ENCODE results near the gene ERN2. TPM values are rescaled to one million over a fixed set of nuclear protein-coding genes. Genes with fewer than 3 reads are reported as not detected.

Gene ERN2
- total and polyA plus RNA-seq, 2 of the 4 experiments (the other 2 are of a cell fraction): 0.39 to 0.54 TPM

DNA sequence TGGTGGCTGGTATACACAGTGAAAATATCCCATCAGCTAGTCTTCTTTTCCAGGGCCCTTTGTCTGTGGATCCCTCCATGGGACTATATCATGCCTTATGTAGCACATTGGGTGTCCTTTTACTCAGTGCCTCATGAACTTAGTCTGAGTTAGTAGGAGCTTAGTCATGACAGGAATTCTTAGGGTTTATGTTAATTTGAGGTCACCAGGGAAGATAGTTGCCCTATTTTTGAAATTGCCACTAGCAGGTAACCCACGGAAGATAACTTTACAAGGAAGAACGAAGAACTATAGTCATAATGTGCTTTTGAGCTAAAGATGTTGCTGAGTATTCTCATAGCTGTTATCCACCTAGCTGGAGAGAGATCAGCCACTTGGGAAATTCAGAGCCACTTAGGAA is 49.1 kb downstream of the ERN2 start:
- CTCF ChIA-PET: no interaction called here
- in situ Hi-C loops (cut with MboI; ENCODE audit: low sequenced_read_pairs): no loop called here
- H3K79me1 ChIP-seq (ENCODE audit: low read depth in 1 of 2, low read length in 2 of 2): peaks cover 13 to 24% of the 10 kb centered on the region in 2 experiments
- H4K20me1 ChIP-seq (ENCODE audit: insufficient read depth, low read length): peaks cover 9% of the 10 kb centered on the region; the same call in 1 of the 2 replicates
- ATAC-seq (ENCODE audit: low read depth): no peak
- BruUV-seq (replicated peaks): no TSS peak
- H2BK120ac ChIP-seq (ENCODE audit: low read depth, low read length): no peak overlapping the region
- no peak overlapping the region for H3K4me3 ChIP-seq (ENCODE audit: insufficient read depth, low read depth, low read length)
- dilution Hi-C loops (cut with HindIII; ENCODE audit: low sequenced_read_pairs, unreplicated experiment): no loop called here
- no peak overlapping the region for H4K8ac ChIP-seq (ENCODE audit: low read depth in 2 of 2, low read length in 2 of 2)
- H4K5ac ChIP-seq (ENCODE audit: low read depth, low read length): no peak overlapping the region
- no peak overlapping the region for H2AK5ac ChIP-seq (ENCODE audit: low read depth, low read length)
- H3K36me3 ChIP-seq (ENCODE audit: control insufficient read depth, insufficient read depth, low read length): peaks cover 49% of the 10 kb centered on the region
- H3K27ac ChIP-seq (ENCODE audit: insufficient read depth, low read length): no peak overlapping the region
- H3K4ac ChIP-seq (ENCODE audit: low read depth, low read length): no peak overlapping the region
- no peaks in the 10 kb centered on the region for H3K9me3 ChIP-seq (ENCODE audit: control insufficient read depth, insufficient read depth, low read length)
- no peak overlapping the region for H3K18ac ChIP-seq (ENCODE audit: low read depth, low read length)
- H3K9me1 ChIP-seq (ENCODE audit: insufficient read depth, low read length): peaks cover 6% of the 10 kb centered on the region; the same call in 1 of the 2 replicates
- POLR2A ChIA-PET (ENCODE audit: unreplicated experiment): no interaction called here
- H3K4me2 ChIP-seq (ENCODE audit: low read depth, low read length): no peak overlapping the region
- no peak overlapping the region for H2BK15ac ChIP-seq (ENCODE audit: low read depth, low read length)
- no peak overlapping the region for H3K56ac ChIP-seq (ENCODE audit: extremely low read depth, insufficient read depth, low read length)
- H2AFZ ChIP-seq (replicated peaks; ENCODE audit: low read length, poor library complexity): no peak overlapping the region
- H2AK9ac ChIP-seq (replicated peaks; ENCODE audit: low read depth, low read length, poor library complexity): no peak overlapping the region
- WGBS, 2 experiments (ENCODE audit: extremely low coverage in 2 of 2, insufficient read length in 1 of 2): no CpG with 5 or more reads among the region's 2 CpGs
- H3K27me3 ChIP-seq (ENCODE audit: control insufficient read depth, insufficient read depth, low read length): no peaks in the 10 kb centered on the region
- H2BK20ac ChIP-seq (ENCODE audit: low read depth, low read length): no peak overlapping the region
- no peak overlapping the region for H3K14ac ChIP-seq (replicated peaks; ENCODE audit: low read depth, low read length)
- H2BK5ac ChIP-seq (ENCODE audit: low read depth, low read length, poor library complexity, severe bottlenecking): no peak overlapping the region
- no peak for TF ChIP-seq NFE2L2 (IDR thresholded peaks at IDR 0.05; ENCODE audit: low read depth, low read length)
- TF ChIP-seq ELK1 (IDR thresholded peaks at IDR 0.05; ENCODE audit: borderline replicate concordance, low read depth, low read length): no peak
- no peak for TF ChIP-seq SMC3 (IDR thresholded peaks at IDR 0.05; ENCODE audit: low read depth, low read length)
- no peak for TF ChIP-seq MAFK (IDR thresholded peaks at IDR 0.05; ENCODE audit: low read depth, low read length)
- TF ChIP-seq RFX5 (IDR thresholded peaks at IDR 0.05; ENCODE audit: low read depth, low read length): no peak
- TF ChIP-seq, protein P1, sequence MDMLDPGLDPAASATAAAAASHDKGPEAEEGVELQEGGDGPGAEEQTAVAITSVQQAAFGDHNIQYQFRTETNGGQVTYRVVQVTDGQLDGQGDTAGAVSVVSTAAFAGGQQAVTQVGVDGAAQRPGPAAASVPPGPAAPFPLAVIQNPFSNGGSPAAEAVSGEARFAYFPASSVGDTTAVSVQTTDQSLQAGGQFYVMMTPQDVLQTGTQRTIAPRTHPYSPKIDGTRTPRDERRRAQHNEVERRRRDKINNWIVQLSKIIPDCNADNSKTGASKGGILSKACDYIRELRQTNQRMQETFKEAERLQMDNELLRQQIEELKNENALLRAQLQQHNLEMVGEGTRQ (IDR thresholded peaks at IDR 0.05; ENCODE audit: low read depth, low read length): no peak
- intact Hi-C loops (cut with micrococcal nuclease): loop anchor here (10.0 kb wide), 1 partner anchor 841 kb away; no protein-coding TSS in a partner anchor
- no peak overlapping the region for H3K9ac ChIP-seq (ENCODE audit: low read depth, low read length)
- H4K91ac ChIP-seq (ENCODE audit: insufficient read depth, low read depth, low read length): no peak overlapping the region
- peaks cover 11% of the 10 kb centered on the region for H3K4me1 ChIP-seq (ENCODE audit: control insufficient read depth, insufficient read depth, low read length)
- DNase-seq: no peak
- H3K23ac ChIP-seq (ENCODE audit: low read depth, low read length): no peak overlapping the region
